K562 (cell line): ENCODE results near the gene SPOCD1. TPM values are rescaled to one million over a fixed set of nuclear protein-coding genes. Genes with fewer than 3 reads are reported as not detected.

ENCODE experiments used
- BRF1 ChIP-seq: IDR thresholded peaks from 3 replicates; pipeline ENCODE4 v1.6.1; 2011; ENCODE audit warnings: borderline replicate concordance, mild to moderate bottlenecking; ENCODE audit not compliant: insufficient read length; ENCODE audit errors: extremely low read depth
- FOSL1 ChIP-seq: fragments of 200-800 bp; sonication (Bioruptor generic); conservative IDR thresholded peaks from 2 replicates; pipeline ENCODE4 v1.6.1; 2016; ENCODE audit warnings: missing genetic modification characterization, missing compliant biosample characterization
- FOXA1 ChIP-seq: fragments of 450-650 bp; IDR thresholded peaks from 2 replicates; pipeline ENCODE4 v1.6.1; 2016; ENCODE audit warnings: mild to moderate bottlenecking, borderline replicate concordance
- RBM34 ChIP-seq: fragments of 200-400 bp; formaldehyde crosslinking; IDR thresholded peaks from 2 replicates; pipeline ENCODE4 v1.6.1; 2018; ENCODE audit warnings: low read length, borderline replicate concordance; ENCODE audit not compliant: insufficient read depth
- YY1 ChIP-seq, 3 experiments: IDR thresholded peaks; 2 replicates each; pipeline ENCODE4 v1.6.1; 2011; ENCODE audit warnings: low read length in 2 of 3, mild to moderate bottlenecking in 2 of 3, moderate library complexity in 2 of 3, borderline replicate concordance in 1 of 3, control low read depth in 1 of 3, low read depth in 1 of 3; ENCODE audit not compliant: insufficient read depth in 3 of 3, insufficient replicate concordance in 2 of 3, control insufficient read depth in 1 of 3, insufficient read length in 1 of 3; ENCODE audit errors: extremely low read depth in 1 of 3
- polyA plus RNA-seq, 8 experiments: library from polyadenylated mRNA; depleted of rRNA in 4 of 8; stranded (reverse) in 5 of 8; unstranded in 3 of 8; fragments of >200 nt; fragmentation: Nextera tagmentation in 2 of 8; fragmentation: Illumina TruSeq in 1 of 8; extraction: Ambion mirVana in 2 of 8; extraction: Trizol in 1 of 8; gene quantifications; 2 replicates each; pipeline versions ENCODE4 v1.2.1 to v1.2.3, GENCODE V29; 2011 to 2014; ENCODE audit warnings: inconsistent platforms in 1 of 8, missing spikeins in 1 of 8
- total RNA-seq, 7 experiments: library from RNA; depleted of rRNA in 6 of 7; stranded (reverse); fragments of >200 nt in 6 of 7; fragmentation: Illumina TruSeq in 2 of 7; extraction: Trizol in 2 of 7; gene quantifications; 2 replicates each; pipeline versions ENCODE4 v1.2.1 to v1.2.3, GENCODE V29; 2011 to 2021; ENCODE audit warnings: low replicate concordance in 1 of 7
- TF ChIP-seq, protein P1 (sequence below): IDR thresholded peaks from 2 replicates; pipeline ENCODE4 v1.6.1; 2011; ENCODE audit warnings: borderline replicate concordance, low read depth, mild to moderate bottlenecking, moderate library complexity, low read length; ENCODE audit not compliant: insufficient read depth, poor library complexity, severe bottlenecking
- TF ChIP-seq, protein P2 (sequence below), 2 experiments: fragments of 200-800 bp in 1 of 2; sonication (Bioruptor generic) in 1 of 2; sonication (generic) in 1 of 2; formaldehyde crosslinking in 1 of 2; IDR thresholded peaks in 1 of 2; conservative IDR thresholded peaks in 1 of 2; 2 replicates each; pipeline versions ENCODE4 v1.5.0 to v1.6.1; 2016 to 2020; ENCODE audit warnings: missing compliant biosample characterization in 1 of 2, missing genetic modification characterization in 1 of 2, missing genetic modification reagents in 1 of 2
- TF ChIP-seq, protein P3 (sequence below): fragments of 450-650 bp; IDR thresholded peaks from 2 replicates; pipeline ENCODE4 v1.6.1; 2016; ENCODE audit warnings: mild to moderate bottlenecking, moderate library complexity

Gene SPOCD1
- total and polyA plus RNA-seq, 9 of the 15 experiments (the other 6 are each of a cell fraction or from before 2014, with no cell fraction given) = 0.03 to 0.71 (median 0.26) TPM; not detected in 1

DNA sequence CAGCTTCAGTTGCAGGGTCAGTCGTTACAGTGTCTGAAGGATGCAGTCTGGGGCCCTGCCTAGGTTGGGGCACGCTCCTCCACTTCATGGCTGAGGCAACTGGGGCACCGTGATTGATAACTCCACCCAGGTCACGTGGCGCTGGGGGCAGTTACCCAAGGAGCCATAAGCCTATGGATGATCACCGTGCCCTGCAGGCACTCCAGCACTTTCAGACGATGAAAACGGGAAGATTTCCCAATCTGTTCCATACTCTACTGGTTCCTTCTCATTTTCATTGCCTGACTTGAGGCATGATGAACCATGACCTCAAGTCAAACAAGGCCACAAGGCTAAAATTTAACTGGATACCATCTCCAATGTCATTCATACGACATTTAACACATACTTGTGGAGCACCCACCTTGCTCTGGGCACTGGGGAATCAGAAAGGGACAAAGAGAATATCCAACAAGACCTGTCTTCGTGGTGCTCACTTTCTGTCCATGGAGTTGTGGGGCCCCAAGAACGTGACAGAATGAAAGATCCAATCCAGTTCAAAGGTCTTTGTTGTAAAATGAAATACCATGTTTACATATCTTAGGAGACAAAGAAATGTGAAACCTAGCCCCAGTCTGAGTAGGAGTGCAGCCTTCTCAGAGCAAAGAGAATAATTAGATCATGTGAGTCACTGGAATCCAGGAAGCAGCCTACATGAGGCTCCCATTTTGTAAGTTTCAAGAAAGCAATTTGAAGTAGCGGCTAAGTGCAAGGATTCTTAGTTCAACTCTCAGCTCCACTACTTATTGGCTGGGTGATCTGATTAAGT is 39.4 kb upstream of the SPOCD1 start (continued):
- TF ChIP-seq, protein P1, sequence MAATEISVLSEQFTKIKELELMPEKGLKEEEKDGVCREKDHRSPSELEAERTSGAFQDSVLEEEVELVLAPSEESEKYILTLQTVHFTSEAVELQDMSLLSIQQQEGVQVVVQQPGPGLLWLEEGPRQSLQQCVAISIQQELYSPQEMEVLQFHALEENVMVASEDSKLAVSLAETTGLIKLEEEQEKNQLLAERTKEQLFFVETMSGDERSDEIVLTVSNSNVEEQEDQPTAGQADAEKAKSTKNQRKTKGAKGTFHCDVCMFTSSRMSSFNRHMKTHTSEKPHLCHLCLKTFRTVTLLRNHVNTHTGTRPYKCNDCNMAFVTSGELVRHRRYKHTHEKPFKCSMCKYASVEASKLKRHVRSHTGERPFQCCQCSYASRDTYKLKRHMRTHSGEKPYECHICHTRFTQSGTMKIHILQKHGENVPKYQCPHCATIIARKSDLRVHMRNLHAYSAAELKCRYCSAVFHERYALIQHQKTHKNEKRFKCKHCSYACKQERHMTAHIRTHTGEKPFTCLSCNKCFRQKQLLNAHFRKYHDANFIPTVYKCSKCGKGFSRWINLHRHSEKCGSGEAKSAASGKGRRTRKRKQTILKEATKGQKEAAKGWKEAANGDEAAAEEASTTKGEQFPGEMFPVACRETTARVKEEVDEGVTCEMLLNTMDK = no peak
- TF ChIP-seq FOXA1 (no peak), FOSL1 (peak; percentile 67), RBM34 (no peak), BRF1 (no peak), YY1 (IDR thresholded peaks at IDR 0.05; ENCODE audit: borderline replicate concordance in 1 of 3, control insufficient read depth in 1 of 3, extremely low read depth in 1 of 3, insufficient read depth in 3 of 3, insufficient read length in 1 of 3, insufficient replicate concordance in 2 of 3, low read depth in 1 of 3, low read length in 2 of 3) (peak in 1 of 3 experiments; percentile 45)
- TF ChIP-seq, protein P2, sequence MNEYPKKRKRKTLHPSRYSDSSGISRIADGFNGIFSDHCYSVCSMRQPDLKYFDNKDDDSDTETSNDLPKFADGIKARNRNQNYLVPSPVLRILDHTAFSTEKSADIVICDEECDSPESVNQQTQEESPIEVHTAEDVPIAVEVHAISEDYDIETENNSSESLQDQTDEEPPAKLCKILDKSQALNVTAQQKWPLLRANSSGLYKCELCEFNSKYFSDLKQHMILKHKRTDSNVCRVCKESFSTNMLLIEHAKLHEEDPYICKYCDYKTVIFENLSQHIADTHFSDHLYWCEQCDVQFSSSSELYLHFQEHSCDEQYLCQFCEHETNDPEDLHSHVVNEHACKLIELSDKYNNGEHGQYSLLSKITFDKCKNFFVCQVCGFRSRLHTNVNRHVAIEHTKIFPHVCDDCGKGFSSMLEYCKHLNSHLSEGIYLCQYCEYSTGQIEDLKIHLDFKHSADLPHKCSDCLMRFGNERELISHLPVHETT (CRISPR knock-in tag; conservative IDR thresholded peaks at IDR 0.05 in 1 of 2, IDR thresholded peaks at IDR 0.05 in 1 of 2) = peak in 1 of 2 experiments; percentile 52; a peak in 1 of 4 replicates
- TF ChIP-seq, protein P3, sequence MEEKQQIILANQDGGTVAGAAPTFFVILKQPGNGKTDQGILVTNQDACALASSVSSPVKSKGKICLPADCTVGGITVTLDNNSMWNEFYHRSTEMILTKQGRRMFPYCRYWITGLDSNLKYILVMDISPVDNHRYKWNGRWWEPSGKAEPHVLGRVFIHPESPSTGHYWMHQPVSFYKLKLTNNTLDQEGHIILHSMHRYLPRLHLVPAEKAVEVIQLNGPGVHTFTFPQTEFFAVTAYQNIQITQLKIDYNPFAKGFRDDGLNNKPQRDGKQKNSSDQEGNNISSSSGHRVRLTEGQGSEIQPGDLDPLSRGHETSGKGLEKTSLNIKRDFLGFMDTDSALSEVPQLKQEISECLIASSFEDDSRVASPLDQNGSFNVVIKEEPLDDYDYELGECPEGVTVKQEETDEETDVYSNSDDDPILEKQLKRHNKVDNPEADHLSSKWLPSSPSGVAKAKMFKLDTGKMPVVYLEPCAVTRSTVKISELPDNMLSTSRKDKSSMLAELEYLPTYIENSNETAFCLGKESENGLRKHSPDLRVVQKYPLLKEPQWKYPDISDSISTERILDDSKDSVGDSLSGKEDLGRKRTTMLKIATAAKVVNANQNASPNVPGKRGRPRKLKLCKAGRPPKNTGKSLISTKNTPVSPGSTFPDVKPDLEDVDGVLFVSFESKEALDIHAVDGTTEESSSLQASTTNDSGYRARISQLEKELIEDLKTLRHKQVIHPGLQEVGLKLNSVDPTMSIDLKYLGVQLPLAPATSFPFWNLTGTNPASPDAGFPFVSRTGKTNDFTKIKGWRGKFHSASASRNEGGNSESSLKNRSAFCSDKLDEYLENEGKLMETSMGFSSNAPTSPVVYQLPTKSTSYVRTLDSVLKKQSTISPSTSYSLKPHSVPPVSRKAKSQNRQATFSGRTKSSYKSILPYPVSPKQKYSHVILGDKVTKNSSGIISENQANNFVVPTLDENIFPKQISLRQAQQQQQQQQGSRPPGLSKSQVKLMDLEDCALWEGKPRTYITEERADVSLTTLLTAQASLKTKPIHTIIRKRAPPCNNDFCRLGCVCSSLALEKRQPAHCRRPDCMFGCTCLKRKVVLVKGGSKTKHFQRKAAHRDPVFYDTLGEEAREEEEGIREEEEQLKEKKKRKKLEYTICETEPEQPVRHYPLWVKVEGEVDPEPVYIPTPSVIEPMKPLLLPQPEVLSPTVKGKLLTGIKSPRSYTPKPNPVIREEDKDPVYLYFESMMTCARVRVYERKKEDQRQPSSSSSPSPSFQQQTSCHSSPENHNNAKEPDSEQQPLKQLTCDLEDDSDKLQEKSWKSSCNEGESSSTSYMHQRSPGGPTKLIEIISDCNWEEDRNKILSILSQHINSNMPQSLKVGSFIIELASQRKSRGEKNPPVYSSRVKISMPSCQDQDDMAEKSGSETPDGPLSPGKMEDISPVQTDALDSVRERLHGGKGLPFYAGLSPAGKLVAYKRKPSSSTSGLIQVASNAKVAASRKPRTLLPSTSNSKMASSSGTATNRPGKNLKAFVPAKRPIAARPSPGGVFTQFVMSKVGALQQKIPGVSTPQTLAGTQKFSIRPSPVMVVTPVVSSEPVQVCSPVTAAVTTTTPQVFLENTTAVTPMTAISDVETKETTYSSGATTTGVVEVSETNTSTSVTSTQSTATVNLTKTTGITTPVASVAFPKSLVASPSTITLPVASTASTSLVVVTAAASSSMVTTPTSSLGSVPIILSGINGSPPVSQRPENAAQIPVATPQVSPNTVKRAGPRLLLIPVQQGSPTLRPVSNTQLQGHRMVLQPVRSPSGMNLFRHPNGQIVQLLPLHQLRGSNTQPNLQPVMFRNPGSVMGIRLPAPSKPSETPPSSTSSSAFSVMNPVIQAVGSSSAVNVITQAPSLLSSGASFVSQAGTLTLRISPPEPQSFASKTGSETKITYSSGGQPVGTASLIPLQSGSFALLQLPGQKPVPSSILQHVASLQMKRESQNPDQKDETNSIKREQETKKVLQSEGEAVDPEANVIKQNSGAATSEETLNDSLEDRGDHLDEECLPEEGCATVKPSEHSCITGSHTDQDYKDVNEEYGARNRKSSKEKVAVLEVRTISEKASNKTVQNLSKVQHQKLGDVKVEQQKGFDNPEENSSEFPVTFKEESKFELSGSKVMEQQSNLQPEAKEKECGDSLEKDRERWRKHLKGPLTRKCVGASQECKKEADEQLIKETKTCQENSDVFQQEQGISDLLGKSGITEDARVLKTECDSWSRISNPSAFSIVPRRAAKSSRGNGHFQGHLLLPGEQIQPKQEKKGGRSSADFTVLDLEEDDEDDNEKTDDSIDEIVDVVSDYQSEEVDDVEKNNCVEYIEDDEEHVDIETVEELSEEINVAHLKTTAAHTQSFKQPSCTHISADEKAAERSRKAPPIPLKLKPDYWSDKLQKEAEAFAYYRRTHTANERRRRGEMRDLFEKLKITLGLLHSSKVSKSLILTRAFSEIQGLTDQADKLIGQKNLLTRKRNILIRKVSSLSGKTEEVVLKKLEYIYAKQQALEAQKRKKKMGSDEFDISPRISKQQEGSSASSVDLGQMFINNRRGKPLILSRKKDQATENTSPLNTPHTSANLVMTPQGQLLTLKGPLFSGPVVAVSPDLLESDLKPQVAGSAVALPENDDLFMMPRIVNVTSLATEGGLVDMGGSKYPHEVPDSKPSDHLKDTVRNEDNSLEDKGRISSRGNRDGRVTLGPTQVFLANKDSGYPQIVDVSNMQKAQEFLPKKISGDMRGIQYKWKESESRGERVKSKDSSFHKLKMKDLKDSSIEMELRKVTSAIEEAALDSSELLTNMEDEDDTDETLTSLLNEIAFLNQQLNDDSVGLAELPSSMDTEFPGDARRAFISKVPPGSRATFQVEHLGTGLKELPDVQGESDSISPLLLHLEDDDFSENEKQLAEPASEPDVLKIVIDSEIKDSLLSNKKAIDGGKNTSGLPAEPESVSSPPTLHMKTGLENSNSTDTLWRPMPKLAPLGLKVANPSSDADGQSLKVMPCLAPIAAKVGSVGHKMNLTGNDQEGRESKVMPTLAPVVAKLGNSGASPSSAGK = peak; percentile 57
